ENCODE results near the gene USP3.

USP3 gene

DNA sequence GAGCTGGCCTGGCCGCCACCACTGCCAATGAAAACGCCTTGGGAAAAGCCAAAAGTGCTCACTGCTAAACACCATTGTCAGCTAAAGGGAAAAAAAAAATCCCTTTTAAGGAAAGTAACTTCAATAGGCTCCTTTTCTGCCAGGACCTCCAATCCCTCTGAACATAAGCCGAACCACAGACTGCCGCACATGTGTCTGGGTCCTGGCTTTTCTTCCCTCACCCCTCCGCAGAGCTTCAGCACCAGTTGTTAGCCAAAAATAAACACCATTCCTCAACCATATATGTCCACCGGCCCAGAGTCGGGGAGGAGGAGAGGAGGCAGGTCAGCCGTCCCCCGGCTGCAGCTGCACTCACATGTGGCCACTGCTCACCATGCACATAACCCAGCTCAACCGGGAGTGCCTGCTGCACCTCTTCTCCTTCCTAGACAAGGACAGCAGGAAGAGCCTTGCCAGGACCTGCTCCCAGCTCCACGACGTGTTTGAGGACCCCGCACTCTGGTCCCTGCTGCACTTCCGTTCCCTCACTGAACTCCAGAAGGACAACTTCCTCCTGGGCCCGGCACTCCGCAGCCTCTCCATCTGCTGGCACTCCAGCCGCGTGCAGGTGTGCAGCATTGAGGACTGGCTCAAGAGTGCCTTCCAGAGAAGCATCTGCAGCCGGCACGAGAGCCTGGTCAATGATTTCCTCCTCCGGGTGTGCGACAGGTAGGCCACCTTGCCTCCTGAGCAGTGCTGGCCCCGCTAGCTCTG is 92.8 kb downstream of the USP3 start, which contains the start of gene FBXL22:
FBXL22 (plus strand) TSS at position 350 of the 753 bp plus-strand sequence; CDS start at position 356, 6 bp downstream.
- H3K27me3 Mint-ChIP-seq = no peaks in the 10 kb centered on the region
- H3K4me3 Mint-ChIP-seq = no peak within 1 kb of the TSS
- peaks cover 2% of the 10 kb centered on the region for H3K36me3 Mint-ChIP-seq
- DNase-seq (ENCODE audit: low spot score in 2 of 2) (peak in 1 of 2 donors; percentile 9), ATAC-seq (ENCODE audit: low read depth) (no peak)
- H3K4me1 Mint-ChIP-seq = peaks cover 50% of the 10 kb centered on the region
- H3K9me3 Mint-ChIP-seq = no peaks in the 10 kb centered on the region
- H3K27ac Mint-ChIP-seq = peak within 1 kb of the TSS; percentile 87

DNA sequence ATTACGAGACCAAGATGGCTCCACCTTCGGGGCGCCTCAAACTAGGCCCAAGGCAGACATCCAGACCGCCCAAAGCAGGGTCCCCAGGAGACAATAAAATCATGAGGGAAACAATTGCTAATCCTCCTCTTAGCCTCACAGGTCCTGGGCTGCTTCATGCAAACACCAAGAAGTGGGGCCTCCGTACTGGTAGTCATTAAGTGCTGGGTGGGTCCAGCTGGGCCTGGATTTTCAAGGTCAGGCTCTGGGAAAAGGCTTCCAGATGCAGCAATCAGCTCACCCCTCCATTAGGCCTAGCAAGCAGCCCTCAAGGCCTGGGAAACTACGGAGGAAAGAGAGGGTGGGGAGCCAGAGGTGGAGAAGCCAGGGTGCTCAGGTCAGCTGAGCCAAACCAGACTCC is 93.4 kb downstream of the USP3 start:
- ATAC-seq (ENCODE audit: low read depth) (no peak), DNase-seq (ENCODE audit: low spot score in 2 of 2) (no peak)
- Mint-ChIP-seq H3K36me3 (peaks cover 2% of the 10 kb centered on the region), H3K4me3 (no peak overlapping the region), H3K27ac (peak overlapping the region; percentile 87), H3K4me1 (peaks cover 54% of the 10 kb centered on the region), H3K27me3 (no peaks in the 10 kb centered on the region), H3K9me3 (no peaks in the 10 kb centered on the region)

DNA sequence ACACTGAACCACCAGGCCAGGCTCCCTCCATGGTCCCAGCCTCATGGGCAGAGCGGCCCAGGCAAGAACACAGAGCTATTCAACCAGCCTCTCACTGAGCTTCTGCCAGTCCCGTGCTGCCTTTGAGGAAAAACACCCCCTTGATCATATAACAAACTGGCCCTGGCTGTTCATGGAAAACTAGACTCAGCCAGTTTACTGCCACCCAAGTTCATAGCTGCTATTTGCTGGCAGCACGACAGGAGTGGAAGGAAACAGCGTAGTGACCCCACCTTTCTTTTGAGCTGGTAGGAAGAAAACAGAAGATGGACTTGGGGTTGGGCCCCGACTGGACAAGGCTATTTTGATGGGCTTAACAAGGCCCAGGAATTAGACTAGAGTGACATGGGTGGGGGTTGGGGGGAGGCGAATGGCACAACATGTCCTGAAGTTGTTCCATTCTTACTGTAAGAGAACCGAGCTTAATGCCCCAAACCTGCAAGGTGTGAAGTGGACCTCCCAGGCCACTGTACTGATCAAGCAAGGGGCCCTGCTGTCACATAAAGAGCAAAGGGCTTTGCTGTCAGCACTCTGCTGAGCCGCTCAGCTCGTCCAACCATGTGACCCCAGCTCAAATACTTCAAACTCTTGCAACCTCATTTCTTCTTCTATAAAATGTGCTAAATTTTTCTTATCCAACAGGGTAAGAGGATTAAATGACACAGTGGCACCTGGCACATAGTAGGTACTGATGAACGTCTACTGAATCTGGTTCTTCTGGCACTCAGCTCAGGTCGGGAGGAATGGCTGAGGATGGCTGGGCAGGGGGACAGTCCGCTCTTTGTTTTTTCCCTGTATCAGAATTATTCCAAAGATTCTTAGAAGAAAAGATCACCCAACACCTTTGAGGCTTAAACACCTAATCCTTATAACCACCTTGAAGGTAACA is 94.3 kb downstream of the USP3 start:
- H3K4me1 Mint-ChIP-seq = peaks cover 60% of the 10 kb centered on the region

DNA sequence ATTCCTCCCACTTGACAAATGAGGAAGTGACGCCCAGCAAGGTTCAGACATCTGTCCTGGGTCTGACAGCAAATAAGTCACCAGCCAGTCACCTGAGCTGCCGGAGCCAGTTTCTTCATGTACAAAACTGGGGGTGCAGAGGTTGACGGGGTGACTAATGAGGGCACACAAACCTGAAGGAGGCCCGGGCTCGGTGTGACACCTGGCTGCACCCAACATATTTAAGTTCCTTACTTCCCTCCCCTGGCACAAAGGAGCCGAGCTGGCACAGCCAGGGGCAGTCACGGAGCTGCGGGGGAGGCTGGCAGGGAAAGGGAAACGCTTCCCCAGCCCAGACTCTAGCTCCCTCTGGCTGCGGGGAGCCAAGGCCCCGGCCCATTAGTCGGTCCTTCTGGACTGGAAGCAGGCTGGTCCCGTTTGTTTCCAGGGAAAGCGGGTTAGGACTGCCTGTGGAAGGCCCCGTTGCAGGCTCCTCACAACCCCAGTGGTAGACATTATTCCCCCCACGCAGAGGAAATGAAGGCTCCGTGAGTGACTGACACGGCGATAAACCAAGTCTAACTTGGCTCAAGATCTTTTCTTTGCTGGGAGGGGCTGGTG is 95.1 kb downstream of the USP3 start:
- Mint-ChIP-seq H3K4me3 (peak overlapping the region; percentile 91), H3K4me1 (peaks cover 54% of the 10 kb centered on the region), H3K27ac (peak overlapping the region; percentile 87), H3K9me3 (no peaks in the 10 kb centered on the region), H3K36me3 (no peaks in the 10 kb centered on the region), H3K27me3 (no peaks in the 10 kb centered on the region)
- DNase-seq (ENCODE audit: low spot score in 2 of 2) (peak; percentile 63 to 71), ATAC-seq (ENCODE audit: low read depth) (peak; percentile 58)

More for the DNA sequence above, 94.3 kb downstream of the USP3 start:
- no peaks in the 10 kb centered on the region for H3K9me3 Mint-ChIP-seq
- H3K27me3 Mint-ChIP-seq = no peaks in the 10 kb centered on the region
- no peak for ATAC-seq (ENCODE audit: low read depth)
- peak overlapping the region; percentile 91 for H3K4me3 Mint-ChIP-seq
- peaks cover 2% of the 10 kb centered on the region for H3K36me3 Mint-ChIP-seq
- DNase-seq (ENCODE audit: low spot score in 2 of 2) = no peak
- peak overlapping the region; percentile 87 for H3K27ac Mint-ChIP-seq

- ATAC-seq (ENCODE audit: low read depth) = peak; percentile 19
- Mint-ChIP-seq H3K36me3 (no peaks in the 10 kb centered on the region), H3K4me3 (peak overlapping the region; percentile 91), H3K27ac (peak overlapping the region; percentile 87), H3K9me3 (no peaks in the 10 kb centered on the region), H3K4me1 (peaks cover 49% of the 10 kb centered on the region), H3K27me3 (no peaks in the 10 kb centered on the region)
- no peak for DNase-seq (ENCODE audit: low spot score in 2 of 2)
These were observed 95.7 kb downstream of the USP3 start for GRCh38 chr15:63600001-63600615.

DNA sequence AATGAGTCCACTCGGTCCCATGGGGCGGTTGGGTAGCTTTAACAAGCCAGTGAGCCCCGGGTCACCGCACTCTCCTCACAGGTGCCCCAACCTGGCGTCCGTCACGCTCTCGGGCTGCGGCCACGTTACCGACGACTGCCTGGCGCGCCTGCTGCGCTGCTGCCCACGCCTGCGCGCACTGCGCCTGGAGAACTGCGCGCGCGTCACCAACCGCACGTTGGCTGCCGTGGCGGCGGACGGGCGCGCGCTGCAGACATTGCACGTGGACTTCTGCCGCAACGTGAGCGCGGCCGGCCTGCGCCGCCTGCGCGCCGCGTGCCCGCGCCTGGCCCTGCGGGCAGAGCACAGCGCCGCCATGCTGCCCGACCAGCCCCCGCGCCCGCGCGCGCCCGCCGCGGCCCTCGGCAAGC is 96.2 kb downstream of the USP3 start:
- Mint-ChIP-seq H3K27me3 (no peaks in the 10 kb centered on the region), H3K27ac (peak overlapping the region; percentile 87), H3K4me1 (peaks cover 47% of the 10 kb centered on the region), H3K4me3 (peak overlapping the region; percentile 95), H3K36me3 (no peaks in the 10 kb centered on the region), H3K9me3 (no peaks in the 10 kb centered on the region)
- peak; percentile 87 to 89 for DNase-seq (ENCODE audit: low spot score in 2 of 2)
- ATAC-seq (ENCODE audit: low read depth) = peak; percentile 74

DNA sequence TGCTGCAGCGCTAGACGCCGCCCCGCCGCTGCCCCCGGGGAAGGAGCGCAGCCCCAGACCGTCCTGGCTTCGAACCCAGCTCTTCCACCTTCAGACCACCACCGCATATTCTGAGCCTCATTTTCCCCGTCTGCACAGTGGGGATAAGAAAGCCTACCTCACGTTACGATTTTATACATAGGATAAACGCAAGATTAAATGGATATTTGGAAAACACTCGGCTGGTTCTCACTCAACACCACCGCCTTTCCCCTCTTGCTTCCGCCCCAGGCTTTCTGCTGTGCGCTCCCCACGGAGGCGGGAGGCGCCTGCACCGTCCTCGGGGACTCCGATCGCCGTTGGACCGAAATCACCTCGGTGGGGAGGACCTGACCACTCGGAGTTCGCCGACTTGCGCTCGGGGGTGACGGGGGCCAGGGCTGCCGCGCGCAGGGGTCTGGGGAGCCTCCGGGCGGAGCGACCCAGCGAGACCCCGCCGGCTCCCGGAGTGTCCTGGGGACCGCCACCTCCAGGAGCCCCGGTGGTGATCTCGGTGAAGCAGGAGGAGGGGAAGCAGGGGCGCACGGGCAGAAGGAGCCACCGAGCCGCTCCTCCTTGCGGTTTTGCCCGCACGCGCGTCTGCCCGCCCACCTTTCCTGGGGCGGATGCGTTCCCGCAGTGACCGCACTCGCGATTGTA is 96.8 kb downstream of the USP3 start:
- ATAC-seq (ENCODE audit: low read depth) (peak; percentile 6), DNase-seq (ENCODE audit: low spot score in 2 of 2) (peak in 1 of 2 donors; percentile 47)
- no peaks in the 10 kb centered on the region for H3K36me3 Mint-ChIP-seq
- peak overlapping the region; percentile 87 for H3K27ac Mint-ChIP-seq
- H3K9me3 Mint-ChIP-seq = no peaks in the 10 kb centered on the region
- no peaks in the 10 kb centered on the region for H3K27me3 Mint-ChIP-seq
- H3K4me3 Mint-ChIP-seq = peak overlapping the region; percentile 95
- peaks cover 47% of the 10 kb centered on the region for H3K4me1 Mint-ChIP-seq

DNA sequence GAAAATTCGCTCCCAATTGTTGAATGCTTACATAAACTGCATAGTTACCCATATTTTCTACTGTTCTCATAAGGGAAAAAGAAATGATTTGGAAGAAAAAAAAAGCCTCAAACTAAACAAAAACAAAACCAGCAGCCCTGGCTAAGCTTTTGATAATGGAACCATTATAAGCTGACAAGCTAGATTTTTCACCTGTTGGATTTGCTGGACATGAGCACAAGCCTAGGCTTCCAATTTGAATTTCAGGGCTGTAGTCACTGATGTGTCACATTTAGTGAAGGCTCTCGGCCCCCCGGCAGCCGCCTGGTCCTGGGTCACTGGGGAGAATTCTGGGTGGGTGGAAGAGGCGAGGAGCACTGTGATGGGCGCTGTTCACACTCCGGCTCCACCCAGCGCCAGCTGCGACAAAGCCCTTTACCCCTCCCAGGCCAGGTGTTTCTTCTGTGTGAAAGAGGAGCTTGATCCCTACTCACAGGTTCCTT is 97.4 kb downstream of the USP3 start:
- Mint-ChIP-seq H3K9me3 (no peaks in the 10 kb centered on the region), H3K27ac (peak overlapping the region; percentile 87), H3K4me3 (peak overlapping the region; percentile 95), H3K27me3 (no peaks in the 10 kb centered on the region), H3K4me1 (peaks cover 41% of the 10 kb centered on the region), H3K36me3 (no peaks in the 10 kb centered on the region)
- ATAC-seq (ENCODE audit: low read depth) = no peak
- DNase-seq (ENCODE audit: low spot score in 2 of 2) = no peak

DNA sequence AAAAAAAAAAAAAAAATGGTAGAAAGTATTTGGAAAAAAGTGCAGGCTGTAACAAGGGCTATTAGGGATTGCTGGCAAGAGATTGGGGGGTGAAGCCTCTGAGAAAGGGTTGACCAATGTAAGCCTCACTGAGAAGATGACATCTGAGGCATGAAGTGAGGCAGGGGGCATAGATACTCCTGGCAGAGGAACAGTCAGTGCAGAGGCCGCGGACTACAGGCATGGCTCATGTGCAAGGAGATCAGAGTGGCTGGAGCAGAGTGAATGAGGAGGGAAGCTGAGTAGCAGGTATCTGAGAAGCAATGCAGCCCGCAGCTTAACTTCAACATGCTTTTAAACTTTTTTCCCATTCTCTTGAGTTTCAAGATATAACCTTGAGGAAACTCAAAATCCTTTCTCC is 98.2 kb downstream of the USP3 start:
- Mint-ChIP-seq H3K4me1 (peaks cover 37% of the 10 kb centered on the region), H3K9me3 (no peaks in the 10 kb centered on the region), H3K27me3 (no peaks in the 10 kb centered on the region), H3K27ac (no peak overlapping the region), H3K4me3 (peak overlapping the region; percentile 52), H3K36me3 (no peaks in the 10 kb centered on the region)
- ATAC-seq (ENCODE audit: low read depth) (no peak), DNase-seq (ENCODE audit: low spot score in 2 of 2) (no peak)

DNA sequence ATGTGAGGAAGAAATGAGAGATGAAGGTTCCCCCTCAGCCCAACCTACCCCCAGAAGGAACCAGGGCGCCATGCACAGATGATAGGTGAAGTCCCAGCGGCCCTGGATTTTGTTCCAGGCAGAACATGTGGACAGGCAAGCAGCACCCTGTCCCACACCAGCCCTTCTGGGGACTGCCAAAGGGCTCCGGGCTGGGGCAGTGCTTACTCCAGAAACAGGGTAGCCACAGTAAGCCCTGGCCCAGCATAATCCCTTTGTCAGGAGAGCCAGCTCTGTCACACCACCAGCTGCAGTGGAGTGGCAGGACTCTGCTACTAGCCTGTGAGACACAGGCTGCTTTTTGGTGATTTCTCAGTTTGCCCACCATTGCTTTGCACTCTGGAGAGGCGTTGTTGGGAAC is 99.1 kb downstream of the USP3 start:
- DNase-seq (ENCODE audit: low spot score in 2 of 2) (no peak), ATAC-seq (ENCODE audit: low read depth) (no peak)
- Mint-ChIP-seq H3K27ac (no peak overlapping the region), H3K36me3 (peaks cover 6% of the 10 kb centered on the region), H3K27me3 (no peaks in the 10 kb centered on the region), H3K4me1 (peaks cover 37% of the 10 kb centered on the region), H3K4me3 (no peak overlapping the region), H3K9me3 (no peaks in the 10 kb centered on the region)

- Mint-ChIP-seq H3K27me3 (no peaks in the 10 kb centered on the region), H3K4me3 (no peak overlapping the region), H3K36me3 (peaks cover 9% of the 10 kb centered on the region), H3K27ac (no peak overlapping the region), H3K9me3 (no peaks in the 10 kb centered on the region), H3K4me1 (peaks cover 32% of the 10 kb centered on the region)
- ATAC-seq (ENCODE audit: low read depth) = no peak
- no peak for DNase-seq (ENCODE audit: low spot score in 2 of 2)
These were observed 99.9 kb downstream of the USP3 start for GRCh38 chr15:63604281-63604680.

DNA sequence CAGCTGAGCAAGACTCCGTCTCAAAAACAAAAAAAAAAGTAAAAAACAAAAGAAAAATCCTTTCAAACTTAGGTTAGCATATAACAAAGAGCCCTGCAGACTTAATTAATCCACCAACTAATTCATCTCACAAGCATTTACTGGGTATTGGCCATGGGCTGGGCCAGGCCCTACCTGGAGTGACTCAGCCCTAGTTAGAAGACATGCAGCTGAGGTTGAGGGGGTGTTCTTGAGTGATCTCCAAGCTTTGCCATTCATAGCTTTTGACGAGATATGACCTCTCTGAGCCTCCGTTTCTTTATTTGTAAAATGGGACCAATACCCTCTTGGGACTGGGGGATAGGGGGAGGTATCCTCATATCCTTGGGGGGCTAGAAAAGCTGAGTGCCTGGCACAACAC is 100.6 kb downstream of the USP3 start:
- Mint-ChIP-seq H3K4me1 (peaks cover 30% of the 10 kb centered on the region), H3K27ac (no peak overlapping the region), H3K27me3 (no peaks in the 10 kb centered on the region), H3K36me3 (peaks cover 9% of the 10 kb centered on the region), H3K9me3 (no peaks in the 10 kb centered on the region), H3K4me3 (no peak overlapping the region)
- ATAC-seq (ENCODE audit: low read depth) (no peak), DNase-seq (ENCODE audit: low spot score in 2 of 2) (no peak)

DNA sequence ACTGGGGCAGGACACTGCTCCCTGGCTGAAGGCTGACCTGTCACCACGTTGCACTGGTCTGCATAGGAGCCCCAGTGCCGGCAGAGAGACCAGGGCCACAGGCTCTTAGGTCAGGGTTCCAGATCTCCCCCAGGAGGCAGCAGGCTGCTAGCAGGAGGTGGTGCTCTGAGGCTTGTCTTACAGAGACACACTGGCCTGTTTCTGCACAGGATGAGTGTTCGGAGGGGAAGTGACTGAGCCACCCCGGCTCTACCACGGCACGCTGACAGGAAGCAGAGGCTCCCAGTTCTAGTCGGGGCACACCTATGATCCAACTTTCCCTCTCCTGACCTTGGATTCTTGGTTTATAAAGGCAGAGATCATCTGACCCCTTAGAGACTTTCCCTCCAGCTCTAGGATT is 101.4 kb downstream of the USP3 start:
- no peaks in the 10 kb centered on the region for H3K27me3 Mint-ChIP-seq
- ATAC-seq (ENCODE audit: low read depth) (peak; percentile 28), DNase-seq (ENCODE audit: low spot score in 2 of 2) (no peak)
- no peak overlapping the region for H3K4me3 Mint-ChIP-seq
- no peaks in the 10 kb centered on the region for H3K9me3 Mint-ChIP-seq
- peaks cover 35% of the 10 kb centered on the region for H3K4me1 Mint-ChIP-seq
- peaks cover 9% of the 10 kb centered on the region for H3K36me3 Mint-ChIP-seq
- peak overlapping the region; percentile 46 for H3K27ac Mint-ChIP-seq

Measured in memory B cell (primary cell).